T-helper 17 cell (primary cell): ENCODE measurements around the gene TUBB. TPM values are rescaled to one million over a fixed set of nuclear protein-coding genes. Genes with fewer than 3 reads are reported as not detected.
"Not testable (repeated sequence)": the region's sequence is repeated elsewhere in the genome, so short reads cannot be mapped to it uniquely, and the experiment has no call there.

Experiments used
- ATAC-seq: fragments of 150-1000 bp; cut with Tn5 transposase; 2 replicates; pipeline ENCODE4 v1.10.0; 2021; ENCODE audit warnings: mild to moderate bottlenecking, moderate library complexity
- DNase-seq, 3 donors: peaks; one replicate each; pipeline versions ENCODE4 v3.0.0 to v3.0.0-alpha.2; 2020 to 2021
- H3K9me3 ChIP-seq: one replicate; pipeline ENCODE4 v1.7.0; 2013; ENCODE audit warnings: low read length, mild to moderate bottlenecking; ENCODE audit not compliant: control insufficient read depth, poor library complexity, severe bottlenecking
- H3K27ac Mint-ChIP-seq: one replicate; pipeline ENCODE4 v1.8.0; 2022; ENCODE audit warnings: mild to moderate bottlenecking, moderate library complexity, mixed read lengths
- H3K27me3 Mint-ChIP-seq: one replicate; pipeline ENCODE4 v1.8.0; 2022; ENCODE audit warnings: mixed read lengths
- H3K36me3 Mint-ChIP-seq: one replicate; pipeline ENCODE4 v1.8.0; 2022; ENCODE audit warnings: low read depth, mixed read lengths
- H3K4me1 Mint-ChIP-seq: one replicate; pipeline ENCODE4 v1.8.0; 2022; ENCODE audit warnings: mild to moderate bottlenecking, mixed read lengths
- H3K4me3 Mint-ChIP-seq: one replicate; pipeline ENCODE4 v1.8.0; 2022; ENCODE audit warnings: mild to moderate bottlenecking, moderate library complexity, mixed read lengths
- total RNA-seq, 4 donors: library from RNA in 2 of 4; stranded (reverse) in 2 of 4; gene quantifications; one replicate each; pipeline ENCODE4 v1.2.3 and lab custom pipeline; 2022 to 2026

Gene TUBB
- total RNA-seq, 2 donors from 2014 or later: 104 to 108 TPM

- H3K27ac Mint-ChIP-seq: peak overlapping the region; percentile 92
- DNase-seq (peak in 1 of 3 donors; percentile 23), ATAC-seq (peak; percentile 44)
- H3K36me3 Mint-ChIP-seq: peaks cover 9% of the 10 kb centered on the region
- peak overlapping the region; percentile 95 for H3K4me3 Mint-ChIP-seq
- no peaks in the 10 kb centered on the region for H3K27me3 Mint-ChIP-seq
- no peaks in the 10 kb centered on the region for H3K9me3 ChIP-seq
- peaks cover 53% of the 10 kb centered on the region for H3K4me1 Mint-ChIP-seq
Measured at GRCh38 chr6:30743099-30744053, 23.2 kb downstream of the TUBB start.

DNA sequence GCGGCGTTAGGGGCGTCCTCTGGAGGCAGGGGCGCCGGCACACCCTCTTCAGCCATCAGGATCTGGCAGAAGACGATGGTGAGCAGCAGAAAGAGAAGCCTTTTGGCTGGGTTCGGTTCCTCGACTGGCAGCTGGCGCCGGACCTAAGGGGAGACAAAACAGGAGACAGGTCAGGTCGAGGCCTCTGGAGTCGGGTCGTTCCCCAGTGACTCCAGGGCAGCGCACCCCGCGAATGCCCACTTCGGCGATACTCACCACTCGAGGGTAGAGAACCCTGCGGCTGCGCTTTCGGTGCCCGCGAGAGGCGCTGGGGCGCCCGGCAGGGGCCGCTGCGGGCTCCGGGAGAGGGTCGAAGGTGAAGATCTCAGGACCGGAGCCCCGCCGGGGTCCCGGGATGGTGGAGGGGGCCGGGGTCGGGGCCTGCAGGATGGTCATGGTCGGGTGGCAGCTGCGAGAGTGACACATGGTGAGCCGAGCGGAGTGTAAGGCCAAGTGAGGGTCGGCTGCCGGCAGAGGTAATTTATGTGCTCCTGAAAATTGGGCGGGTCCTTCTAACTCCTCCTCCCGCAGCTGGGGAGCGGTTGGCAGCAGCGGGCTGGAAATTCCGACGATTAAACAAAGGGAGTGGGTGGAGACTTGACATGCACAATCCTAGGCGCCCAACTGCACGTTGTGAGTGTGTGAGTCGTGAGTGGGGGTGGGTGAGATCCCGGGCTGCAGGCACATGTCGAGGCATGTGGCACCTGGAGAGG is 24.1 kb downstream of the TUBB start, which contains the start of gene IER3:
TSS of gene IER3 (minus strand) at position 494 of the 752 bp plus-strand sequence. CDS start at position 465, 29 bp downstream.
- Mint-ChIP-seq H3K4me3 (peak within 1 kb of the TSS; percentile 95), H3K27me3 (no peaks in the 10 kb centered on the region), H3K27ac (peak within 1 kb of the TSS; percentile 92), H3K36me3 (peaks cover 9% of the 10 kb centered on the region), H3K4me1 (peaks cover 50% of the 10 kb centered on the region)
- DNase-seq (peak; percentile 51 to 57 (median 55)), ATAC-seq (peak; percentile 72)
- H3K9me3 ChIP-seq: no peaks in the 10 kb centered on the region

DNA sequence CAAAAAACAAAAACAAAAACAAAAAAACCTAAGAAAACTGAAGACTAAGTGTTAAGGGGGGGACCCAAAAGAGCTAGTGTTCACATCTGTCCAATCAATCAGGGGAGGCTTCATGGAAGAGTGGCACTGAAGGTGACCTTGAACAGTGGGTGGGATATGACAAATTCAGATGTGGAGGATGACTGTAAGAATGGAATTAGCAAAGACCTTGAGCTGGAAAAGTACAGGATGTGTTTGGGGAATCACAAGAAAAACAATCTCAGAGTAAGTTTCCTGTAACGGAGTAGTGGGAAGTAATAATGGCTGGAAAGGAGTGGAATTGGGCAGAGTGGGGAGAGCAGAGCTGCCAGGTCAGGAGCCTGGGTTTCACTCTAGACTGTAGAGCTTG is 27.1 kb downstream of the TUBB start:
- Mint-ChIP-seq H3K36me3 (no peaks in the 10 kb centered on the region), H3K4me1 (peaks cover 34% of the 10 kb centered on the region), H3K4me3 (no peak overlapping the region), H3K27ac (peak overlapping the region; percentile 60), H3K27me3 (no peaks in the 10 kb centered on the region)
- ATAC-seq (no peak), DNase-seq (no peak)
- H3K9me3 ChIP-seq: no peaks in the 10 kb centered on the region

- H3K27ac Mint-ChIP-seq: peak overlapping the region; percentile 60
- peaks cover 29% of the 10 kb centered on the region for H3K4me1 Mint-ChIP-seq
- H3K9me3 ChIP-seq: no peaks in the 10 kb centered on the region
- DNase-seq (no peak), ATAC-seq (no peak)
- H3K4me3 Mint-ChIP-seq: peak overlapping the region; percentile 41
- no peaks in the 10 kb centered on the region for H3K27me3 Mint-ChIP-seq
- H3K36me3 Mint-ChIP-seq: no peaks in the 10 kb centered on the region
Measured at GRCh38 chr6:30747902-30748769, 28.0 kb downstream of the TUBB start.

GRCh38 chr6:30748851-30749540 is 28.8 kb downstream of the TUBB start:
- H3K27ac Mint-ChIP-seq: no peak overlapping the region
- peaks cover 21% of the 10 kb centered on the region for H3K4me1 Mint-ChIP-seq
- H3K36me3 Mint-ChIP-seq: no peaks in the 10 kb centered on the region
- DNase-seq (no peak), ATAC-seq (no peak)
- no peaks in the 10 kb centered on the region for H3K9me3 ChIP-seq
- H3K4me3 Mint-ChIP-seq: no peak overlapping the region
- H3K27me3 Mint-ChIP-seq: no peaks in the 10 kb centered on the region

DNA sequence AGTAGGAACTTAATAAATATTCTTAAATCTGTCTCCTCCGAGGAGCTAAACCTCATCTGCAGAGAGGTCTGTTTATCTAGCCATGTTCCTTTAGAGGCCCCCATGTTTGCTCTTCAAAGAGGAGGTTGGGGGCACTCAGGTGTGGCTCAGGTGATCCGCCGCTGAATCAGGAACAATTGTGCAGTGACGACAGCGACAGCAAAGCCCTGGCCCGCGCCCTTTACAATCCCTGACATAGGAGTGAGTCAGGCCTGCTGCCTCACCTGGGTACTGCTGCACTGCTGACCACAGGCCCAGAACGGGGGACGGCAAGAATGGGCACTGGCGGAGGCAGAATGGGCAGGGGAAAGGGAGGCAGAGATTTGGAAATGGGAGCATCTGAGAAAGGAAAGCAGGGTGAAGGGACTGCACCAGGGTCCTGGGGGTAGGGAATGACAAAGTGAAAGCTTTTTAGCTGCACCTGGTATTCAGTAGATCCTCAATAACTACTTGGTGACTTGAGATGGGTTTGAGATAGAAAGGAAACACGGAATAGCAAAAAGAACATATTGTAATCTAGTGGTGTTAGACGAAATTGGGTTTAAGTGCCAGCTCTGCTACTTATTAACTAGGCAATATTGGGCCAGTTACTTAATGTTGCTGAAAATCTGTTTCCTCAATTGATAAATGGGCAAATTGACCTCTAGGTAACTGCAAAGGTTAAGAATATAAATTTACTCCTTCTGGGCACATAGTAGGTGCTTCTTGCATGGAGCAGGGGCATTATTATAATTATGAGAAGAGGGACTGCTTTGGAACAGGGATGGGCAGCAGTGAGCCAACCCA is 29.6 kb downstream of the TUBB start:
- no peak overlapping the region for H3K4me3 Mint-ChIP-seq
- no peaks in the 10 kb centered on the region for H3K9me3 ChIP-seq
- no peaks in the 10 kb centered on the region for H3K27me3 Mint-ChIP-seq
- DNase-seq: no peak
- ATAC-seq: no peak
- H3K36me3 Mint-ChIP-seq: no peaks in the 10 kb centered on the region
- H3K4me1 Mint-ChIP-seq: peaks cover 20% of the 10 kb centered on the region
- no peak overlapping the region for H3K27ac Mint-ChIP-seq

- DNase-seq (no peak), ATAC-seq (no peak)
- no peaks in the 10 kb centered on the region for H3K9me3 ChIP-seq
- H3K4me3 Mint-ChIP-seq: no peak overlapping the region
- no peaks in the 10 kb centered on the region for H3K36me3 Mint-ChIP-seq
- no peaks in the 10 kb centered on the region for H3K27me3 Mint-ChIP-seq
- H3K27ac Mint-ChIP-seq: no peak overlapping the region
- peaks cover 16% of the 10 kb centered on the region for H3K4me1 Mint-ChIP-seq
Measured at GRCh38 chr6:30750379-30750668, 30.2 kb downstream of the TUBB start.

GRCh38 chr6:30752157-30752927 is 32.2 kb downstream of the TUBB start:
- ATAC-seq (no peak), DNase-seq (no peak)
- H3K9me3 ChIP-seq: no peaks in the 10 kb centered on the region
- Mint-ChIP-seq H3K27ac (no peak overlapping the region), H3K36me3 (no peaks in the 10 kb centered on the region), H3K4me3 (no peak overlapping the region), H3K4me1 (peaks cover 16% of the 10 kb centered on the region), H3K27me3 (no peaks in the 10 kb centered on the region)

DNA sequence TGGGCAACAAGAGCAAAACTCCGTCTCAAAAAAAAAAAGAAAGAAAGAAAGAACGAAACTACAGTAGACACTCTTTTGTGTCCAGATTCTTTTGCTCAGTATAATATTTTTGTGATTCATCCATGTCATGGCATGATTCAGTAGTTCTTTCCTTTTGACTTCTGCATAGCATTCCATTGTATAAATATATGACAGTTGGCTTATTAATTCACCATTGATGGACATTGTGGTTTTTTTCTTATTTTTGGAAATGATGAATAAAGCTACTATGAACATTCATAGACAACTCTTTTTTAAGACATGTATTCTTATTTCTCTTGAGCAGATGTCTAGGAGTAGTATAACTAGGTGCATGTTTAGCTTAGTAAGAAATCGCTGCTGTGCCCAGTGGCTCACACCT is 34.5 kb downstream of the TUBB start:
- no peaks in the 10 kb centered on the region for H3K27me3 Mint-ChIP-seq
- H3K27ac Mint-ChIP-seq: no peak overlapping the region
- H3K4me1 Mint-ChIP-seq: peaks cover 6% of the 10 kb centered on the region
- H3K9me3 ChIP-seq: no peaks in the 10 kb centered on the region
- no peaks in the 10 kb centered on the region for H3K36me3 Mint-ChIP-seq
- no peak overlapping the region for H3K4me3 Mint-ChIP-seq
- no peak for ATAC-seq
- no peak for DNase-seq

- DNase-seq, H3K9me3 ChIP-seq, ATAC-seq, H3K27me3 Mint-ChIP-seq, H3K4me3 Mint-ChIP-seq, H3K4me1 Mint-ChIP-seq, H3K36me3 Mint-ChIP-seq, H3K27ac Mint-ChIP-seq: not testable (repeated sequence)
Measured at GRCh38 chr6:30756405-30757003, 36.4 kb downstream of the TUBB start.

GRCh38 chr6:30757261-30757904 is 37.2 kb downstream of the TUBB start:
- ATAC-seq (no peak), DNase-seq (no peak)
- peaks cover 4% of the 10 kb centered on the region for H3K4me1 Mint-ChIP-seq
- H3K4me3 Mint-ChIP-seq: no peak overlapping the region
- H3K36me3 Mint-ChIP-seq: no peaks in the 10 kb centered on the region
- H3K27ac Mint-ChIP-seq: no peak overlapping the region
- H3K27me3 Mint-ChIP-seq: no peaks in the 10 kb centered on the region
- H3K9me3 ChIP-seq: no peaks in the 10 kb centered on the region
